Astrocyte of the spinal cord (primary cell): ENCODE results near the gene GPR146.

Experiments used
- DNase-seq: peaks from one replicate; pipeline ENCODE4 v3.0.0; 2011; ENCODE audit warnings: low read depth, low spot score
- H3K4me3 ChIP-seq: 2 replicates; pipeline ENCODE4 v1.5.1; 2011; ENCODE audit warnings: low read depth, mild to moderate bottlenecking, low read length, moderate library complexity
- in situ Hi-C: cut with HindIII; loops from 2 replicates; pipeline ENCODE4 v1.10.0; 2017; ENCODE audit warnings: low sequenced_read_pairs
- TF ChIP-seq, protein P1 (sequence below): IDR thresholded peaks from 2 replicates; pipeline ENCODE4 v1.5.1; 2012; ENCODE audit warnings: low read depth, mild to moderate bottlenecking, low read length, inconsistent platforms

The GPR146 gene

DNA sequence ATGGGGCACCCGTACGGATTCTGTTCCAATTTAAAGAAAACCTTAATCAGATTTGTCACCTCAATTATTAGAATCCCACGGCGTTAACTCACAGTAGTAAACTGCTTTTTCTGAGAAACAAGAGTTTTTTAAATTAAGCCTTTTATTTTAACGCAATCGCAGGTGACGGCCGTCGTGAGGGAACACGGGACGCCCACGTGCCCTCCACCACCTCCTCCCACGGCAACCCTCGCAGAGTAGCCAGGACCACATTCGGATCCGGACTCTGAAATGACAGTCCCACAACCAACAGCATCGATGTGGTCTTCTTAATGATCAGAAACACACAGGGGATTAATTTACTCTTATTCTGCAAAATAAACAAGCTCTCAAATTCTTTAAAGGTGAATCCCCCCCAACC, 22.0 kb upstream of the GPR146 start:
- no peak overlapping the region for H3K4me3 ChIP-seq
- no peak for DNase-seq
- in situ Hi-C loops = no loop called here
- TF ChIP-seq, protein P1, sequence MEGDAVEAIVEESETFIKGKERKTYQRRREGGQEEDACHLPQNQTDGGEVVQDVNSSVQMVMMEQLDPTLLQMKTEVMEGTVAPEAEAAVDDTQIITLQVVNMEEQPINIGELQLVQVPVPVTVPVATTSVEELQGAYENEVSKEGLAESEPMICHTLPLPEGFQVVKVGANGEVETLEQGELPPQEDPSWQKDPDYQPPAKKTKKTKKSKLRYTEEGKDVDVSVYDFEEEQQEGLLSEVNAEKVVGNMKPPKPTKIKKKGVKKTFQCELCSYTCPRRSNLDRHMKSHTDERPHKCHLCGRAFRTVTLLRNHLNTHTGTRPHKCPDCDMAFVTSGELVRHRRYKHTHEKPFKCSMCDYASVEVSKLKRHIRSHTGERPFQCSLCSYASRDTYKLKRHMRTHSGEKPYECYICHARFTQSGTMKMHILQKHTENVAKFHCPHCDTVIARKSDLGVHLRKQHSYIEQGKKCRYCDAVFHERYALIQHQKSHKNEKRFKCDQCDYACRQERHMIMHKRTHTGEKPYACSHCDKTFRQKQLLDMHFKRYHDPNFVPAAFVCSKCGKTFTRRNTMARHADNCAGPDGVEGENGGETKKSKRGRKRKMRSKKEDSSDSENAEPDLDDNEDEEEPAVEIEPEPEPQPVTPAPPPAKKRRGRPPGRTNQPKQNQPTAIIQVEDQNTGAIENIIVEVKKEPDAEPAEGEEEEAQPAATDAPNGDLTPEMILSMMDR = no peak

DNA sequence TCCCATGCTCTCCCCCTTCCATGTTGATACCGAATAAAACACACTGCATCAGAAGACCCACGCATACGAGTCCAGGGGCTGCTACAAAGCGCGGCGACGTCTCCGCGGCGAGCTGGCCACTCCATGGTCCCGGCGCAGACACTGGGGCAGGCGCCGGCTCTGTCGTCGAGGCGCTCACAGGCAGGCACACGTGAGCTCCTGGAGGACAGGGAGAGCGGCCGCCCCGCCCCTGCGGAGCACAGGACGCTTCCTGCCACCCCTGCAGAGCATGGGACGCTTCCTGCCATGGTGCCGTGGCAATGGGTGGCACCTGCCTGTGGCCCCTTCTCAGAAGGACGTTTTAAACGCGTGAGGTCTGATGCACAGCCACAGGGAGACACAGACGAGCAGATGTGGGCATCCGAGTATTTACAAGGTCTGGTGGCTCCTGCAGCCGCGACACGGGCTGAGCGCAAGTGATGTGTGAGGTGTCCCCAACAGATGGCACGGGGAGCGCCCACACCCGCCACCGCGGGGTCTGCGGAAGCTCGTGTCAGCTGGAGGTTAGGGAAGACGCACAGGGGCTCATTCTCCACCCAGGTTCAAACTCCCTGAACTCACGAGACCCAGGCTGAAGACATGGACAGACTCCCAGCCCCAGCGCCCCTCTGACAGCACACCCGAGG, 21.4 kb upstream of the GPR146 start:
- no peak for DNase-seq
- no peak overlapping the region for H3K4me3 ChIP-seq
- TF ChIP-seq, protein P1 = no peak
- in situ Hi-C loops = no loop called here

DNA sequence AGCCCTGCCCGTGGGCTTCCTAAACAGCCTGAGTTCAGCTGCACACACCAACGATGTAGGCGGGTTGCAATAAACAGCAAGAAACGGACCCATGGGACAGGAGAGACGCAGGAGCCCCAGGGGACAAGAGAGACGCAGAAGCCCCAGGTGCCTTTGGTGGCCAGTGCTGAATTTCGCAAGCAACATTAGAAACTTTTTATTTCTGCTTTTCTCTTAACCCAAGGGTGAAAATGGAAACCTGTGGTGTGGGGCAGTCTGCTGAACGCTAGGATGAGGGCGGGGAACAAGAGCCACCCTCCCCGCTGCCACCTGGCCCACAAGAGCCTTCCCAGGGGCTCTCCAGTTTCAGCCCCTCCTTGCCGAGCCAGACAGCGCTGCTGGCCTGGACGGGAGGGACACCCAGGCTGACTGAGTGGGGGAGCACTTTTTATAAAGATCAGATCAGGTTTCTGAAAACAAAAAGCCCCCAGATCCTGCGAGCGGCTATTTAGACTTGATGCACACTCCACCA, 20.0 kb upstream of the GPR146 start:
- TF ChIP-seq, protein P1 = no peak
- no peak overlapping the region for H3K4me3 ChIP-seq
- DNase-seq = no peak
- in situ Hi-C loops = no loop called here

DNA sequence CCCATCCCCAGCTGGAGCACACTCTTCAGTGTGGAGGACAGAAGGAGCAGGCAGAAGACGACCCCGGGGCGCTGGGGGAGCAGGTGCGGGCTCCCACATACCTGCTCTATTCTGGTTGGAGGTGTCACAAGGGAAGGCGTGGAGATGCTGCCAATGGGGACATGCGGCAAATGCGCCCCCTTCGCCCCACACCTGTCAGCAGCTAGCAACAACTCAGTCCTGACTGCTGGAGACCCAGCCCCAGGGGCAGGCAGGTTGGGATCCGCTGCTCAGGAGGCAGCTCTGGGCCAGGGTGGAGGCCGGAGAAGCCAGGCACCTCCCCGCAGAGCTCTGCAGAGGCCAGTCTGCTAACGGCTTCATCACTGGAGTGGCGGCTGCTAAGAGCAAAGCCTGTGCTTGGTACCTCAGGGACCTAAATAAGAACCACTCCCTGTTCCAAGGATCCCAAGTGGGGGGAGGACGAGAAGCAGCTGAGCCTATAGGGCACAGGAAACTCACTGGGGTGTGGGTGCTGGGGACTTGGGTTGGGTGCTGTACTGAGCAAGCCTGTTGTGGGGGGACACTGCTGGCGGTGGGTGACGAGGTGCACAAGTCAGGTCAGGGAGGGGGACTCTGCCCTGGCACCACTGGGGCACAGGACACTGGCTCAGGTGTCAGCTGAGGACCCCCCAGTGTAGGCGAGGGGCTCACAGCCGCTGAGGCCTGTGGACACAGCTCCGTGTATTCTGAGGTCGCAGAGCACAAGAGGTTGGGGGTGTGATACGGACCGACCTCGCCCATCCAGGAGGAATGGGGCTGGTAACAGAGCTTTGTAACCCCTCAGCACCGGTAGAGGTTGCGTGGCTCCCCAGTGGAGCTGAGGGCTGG, 19.2 kb upstream of the GPR146 start:
- H3K4me3 ChIP-seq = no peak overlapping the region
- in situ Hi-C loops = no loop called here
- no peak for DNase-seq
- TF ChIP-seq, protein P1 = no peak

DNA sequence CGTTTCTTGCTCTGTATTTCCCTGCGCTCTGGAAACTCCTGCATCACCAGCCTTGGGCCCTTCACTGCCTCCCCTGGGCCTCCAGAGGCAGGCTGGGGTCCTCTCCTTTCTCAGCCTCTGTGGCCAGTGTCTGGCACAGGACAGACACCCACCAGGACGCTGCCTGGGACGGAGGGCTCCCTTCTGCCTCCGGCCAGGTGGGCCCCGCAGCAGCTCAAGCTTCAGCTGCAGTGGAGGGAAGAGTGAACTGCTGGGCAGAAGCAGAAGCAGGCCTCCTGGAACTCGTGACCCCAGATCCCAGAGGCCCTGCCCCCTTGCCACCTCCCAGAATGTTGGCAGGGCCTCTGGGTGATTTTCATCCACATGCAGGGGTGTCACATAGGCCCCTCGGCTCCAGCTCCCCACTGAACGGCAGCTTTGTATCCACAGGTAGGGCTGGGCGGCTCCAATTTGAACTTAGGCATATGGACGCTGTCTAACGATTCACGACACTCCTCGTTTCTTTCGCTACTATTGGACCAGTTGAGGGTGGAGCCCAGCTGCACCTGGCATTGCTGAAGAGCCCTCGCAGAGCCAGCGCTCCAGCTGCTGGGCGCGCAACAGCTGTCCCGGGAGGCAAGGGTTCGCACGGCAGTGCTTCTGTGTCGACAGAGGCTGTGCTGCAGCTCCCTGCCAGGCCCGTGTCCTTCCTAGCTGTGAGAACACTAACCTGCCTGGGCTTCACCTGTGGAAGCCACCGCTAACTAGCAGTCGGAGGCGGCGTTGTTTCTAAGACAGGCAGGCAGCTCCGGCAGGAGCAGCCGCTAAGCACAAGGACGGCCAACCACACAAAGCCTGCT, 18.4 kb upstream of the GPR146 start:
- H3K4me3 ChIP-seq = no peak overlapping the region
- TF ChIP-seq, protein P1 = no peak
- DNase-seq = no peak
- in situ Hi-C loops = no loop called here

DNA sequence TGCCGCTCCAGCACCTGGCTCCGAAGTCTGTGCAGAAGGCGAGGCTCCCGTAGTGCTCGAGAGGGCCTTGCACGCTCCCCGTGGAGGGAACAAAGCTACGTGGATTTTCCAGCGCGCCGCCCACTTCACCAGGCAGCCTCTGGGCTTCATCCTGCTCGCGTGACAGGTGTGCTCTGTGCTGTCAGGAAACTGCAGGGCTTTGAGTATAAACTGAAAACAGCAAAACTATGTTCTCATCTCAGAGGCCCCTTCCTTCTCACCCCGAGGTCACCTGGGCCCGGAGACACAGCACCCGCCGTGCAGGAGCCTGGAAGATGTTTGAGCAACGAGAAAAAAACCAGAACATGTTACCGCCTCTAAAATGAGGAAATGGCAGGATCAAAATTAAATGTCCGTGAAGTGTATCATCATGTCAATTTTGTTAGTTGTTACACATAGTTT, 17.6 kb upstream of the GPR146 start:
- in situ Hi-C loops = no loop called here
- DNase-seq = no peak
- TF ChIP-seq, protein P1 = no peak
- peak overlapping the region; percentile 50 for H3K4me3 ChIP-seq
